H1 (cell line): ENCODE results near the gene BIRC7. TPM values are rescaled to one million over a fixed set of nuclear protein-coding genes. Genes with fewer than 3 reads are reported as not detected.

Source experiments
- CTCF ChIA-PET: fragments of 300-600 bp; sonication (Branson Sonifier 250); formaldehyde crosslinking; loops from one replicate; lab custom pipeline; 2021; ENCODE audit not compliant: partially characterized antibody; lab: Charles Lee
- POLR2A ChIA-PET: fragments of 300-600 bp; sonication (Branson Sonifier 250); formaldehyde crosslinking; loops from one replicate; lab custom pipeline; 2021; ENCODE audit warnings: inconsistent platforms; ENCODE audit not compliant: partially characterized antibody; lab: Charles Lee
- DNase-seq, 2 experiments: peaks; one replicate each; pipeline versions ENCODE4 v3.0.0 to v3.0.0-alpha.2; 2010 to 2022; ENCODE audit warnings: low spot score in 2 of 2, low read depth in 1 of 2, mixed read lengths in 1 of 2
- FAIRE-seq: peaks from 2 replicates; lab custom pipeline; 2011; peaks lifted over from hg19 to GRCh38; lab: Jason Lieb, UNC
- H2AFZ ChIP-seq: 2 replicates; pipeline ENCODE4 v1.8.1; 2012; ENCODE audit warnings: low read length, inconsistent platforms
- H2AK5ac ChIP-seq: 2 replicates; pipeline ENCODE4 v1.6.1; 2013; ENCODE audit warnings: low read depth, low read length
- H2BK120ac ChIP-seq: replicated peaks from 2 replicates; pipeline ENCODE3; 2013; ENCODE audit warnings: low read depth, low read length, inconsistent platforms
- H2BK12ac ChIP-seq: 2 replicates; pipeline ENCODE4 v1.6.1; 2013; ENCODE audit warnings: low read depth, low read length
- H2BK15ac ChIP-seq: 2 replicates; pipeline ENCODE4 v1.6.1; 2013; ENCODE audit warnings: low read length
- H2BK20ac ChIP-seq: 2 replicates; pipeline ENCODE4 v1.6.1; 2013; ENCODE audit warnings: low read length
- H2BK5ac ChIP-seq: 2 replicates; pipeline ENCODE4 v1.6.1; 2013; ENCODE audit warnings: low read depth, low read length
- H3K14ac ChIP-seq: 2 replicates; pipeline ENCODE4 v1.6.1; 2013; ENCODE audit warnings: inconsistent platforms; ENCODE audit not compliant: insufficient read length
- H3K18ac ChIP-seq: 2 replicates; pipeline ENCODE4 v1.6.1; 2013; ENCODE audit warnings: low read length; ENCODE audit errors: extremely low read depth
- H3K23ac ChIP-seq: 2 replicates; pipeline ENCODE4 v1.6.1; 2013; ENCODE audit warnings: inconsistent platforms; ENCODE audit not compliant: insufficient read length
- H3K23me2 ChIP-seq: 2 replicates; pipeline ENCODE4 v1.6.1; 2013; ENCODE audit warnings: low read depth, low read length
- H3K27ac ChIP-seq: 2 replicates; pipeline ENCODE4 v1.6.1; 2011; ENCODE audit warnings: low read depth, low read length, inconsistent platforms
- H3K27me3 ChIP-seq, 4 experiments: replicated peaks in 1 of 4; 1 replicate in 1 of 4; 2 replicates in 3 of 4; pipeline versions ENCODE4 v1.6.1 to v1.8.1; 2011 to 2013; ENCODE audit warnings: low read length in 3 of 4, mild to moderate bottlenecking in 3 of 4, inconsistent platforms in 2 of 4, mixed read lengths in 2 of 4, moderate library complexity in 1 of 4; ENCODE audit not compliant: control insufficient read depth in 3 of 4, insufficient read depth in 3 of 4; ENCODE audit errors: extremely low read depth in 1 of 4
- H3K36me3 ChIP-seq, 4 experiments: 2 replicates each; pipeline versions ENCODE4 v1.6.1 to v1.8.1; 2011 to 2013; ENCODE audit warnings: mild to moderate bottlenecking in 4 of 4, low read length in 3 of 4, moderate library complexity in 2 of 4, control low read depth in 1 of 4, inconsistent platforms in 1 of 4; ENCODE audit not compliant: insufficient read depth in 4 of 4, control insufficient read depth in 2 of 4
- H3K4ac ChIP-seq: replicated peaks from 2 replicates; pipeline ENCODE3; 2013; ENCODE audit warnings: low read length, low read depth, mixed read lengths, inconsistent platforms; ENCODE audit not compliant: insufficient read length
- H3K4me1 ChIP-seq, 4 experiments: replicated peaks in 1 of 4; 1 replicate in 1 of 4; 2 replicates in 3 of 4; pipeline versions ENCODE4 v1.6.1 to v1.8.1; 2011 to 2013; ENCODE audit warnings: low read length in 3 of 4, inconsistent platforms in 2 of 4, mixed read lengths in 1 of 4; ENCODE audit not compliant: insufficient read depth in 4 of 4, control insufficient read depth in 3 of 4
- H3K4me2 ChIP-seq, 2 experiments: 2 replicates each; pipeline versions ENCODE4 v1.6.1 to v1.8.1; 2011 to 2013; ENCODE audit warnings: low read depth in 2 of 2, low read length in 2 of 2, control low read depth in 1 of 2, inconsistent platforms in 1 of 2, mild to moderate bottlenecking in 1 of 2; ENCODE audit not compliant: insufficient read depth in 1 of 2
- H3K4me3 ChIP-seq, 4 experiments: fragments of 200-600, 300-600 bp in 1 of 4; sonication (generic), shearing (Covaris generic), sonication (Bioruptor Twin) in 1 of 4; 2 replicates each; pipeline versions ENCODE4 v1.5.1 to v1.8.1; 2011 to 2016; ENCODE audit warnings: low read length in 4 of 4, low read depth in 3 of 4, control low read depth in 2 of 4, inconsistent platforms in 2 of 4, mild to moderate bottlenecking in 2 of 4, mixed read lengths in 1 of 4, moderate library complexity in 1 of 4; ENCODE audit not compliant: insufficient read depth in 2 of 4; ENCODE audit errors: extremely low read depth in 1 of 4
- H3K56ac ChIP-seq: replicated peaks from 2 replicates; pipeline ENCODE3; 2013; ENCODE audit warnings: low read depth, mild to moderate bottlenecking, mixed read lengths, low read length, inconsistent platforms; ENCODE audit not compliant: insufficient read length
- H3K79me1 ChIP-seq: 2 replicates; pipeline ENCODE4 v1.6.1; 2013; ENCODE audit warnings: low read depth, low read length, control low read depth
- H3K79me2 ChIP-seq, 2 experiments: 2 replicates each; pipeline versions ENCODE4 v1.6.1 to v1.8.1; 2012 to 2013; ENCODE audit warnings: low read length in 2 of 2, mild to moderate bottlenecking in 2 of 2, inconsistent platforms in 1 of 2; ENCODE audit not compliant: insufficient read depth in 2 of 2, control insufficient read depth in 1 of 2
- H3K9ac ChIP-seq, 4 experiments: replicated peaks in 1 of 4; 1 replicate in 1 of 4; 2 replicates in 3 of 4; pipeline versions ENCODE4 v1.6.1 to v1.8.1; 2011 to 2013; ENCODE audit warnings: low read depth in 3 of 4, low read length in 3 of 4, control low read depth in 2 of 4, mild to moderate bottlenecking in 2 of 4, moderate library complexity in 2 of 4, inconsistent platforms in 1 of 4; ENCODE audit errors: extremely low read depth in 1 of 4
- H3K9me3 ChIP-seq, 2 experiments: 2 replicates each; pipeline versions ENCODE4 v1.6.1 to v1.8.1; 2012 to 2013; ENCODE audit warnings: mild to moderate bottlenecking in 2 of 2, moderate library complexity in 2 of 2, control low read depth in 1 of 2, inconsistent platforms in 1 of 2, low read depth in 1 of 2, low read length in 1 of 2, mixed read lengths in 1 of 2; ENCODE audit not compliant: insufficient read depth in 2 of 2
- H4K20me1 ChIP-seq, 2 experiments: replicated peaks in 1 of 2; 2 replicates each; pipeline versions ENCODE3 to v1.8.1; 2011 to 2013; ENCODE audit warnings: inconsistent platforms in 2 of 2, low read length in 2 of 2, mild to moderate bottlenecking in 1 of 2; ENCODE audit not compliant: insufficient read depth in 2 of 2, control insufficient read depth in 1 of 2
- H4K5ac ChIP-seq: 2 replicates; pipeline ENCODE4 v1.6.1; 2013; ENCODE audit warnings: low read length, low read depth, mixed read lengths, inconsistent platforms; ENCODE audit not compliant: insufficient read length
- H4K8ac ChIP-seq: 2 replicates; pipeline ENCODE4 v1.8.0; 2013; ENCODE audit warnings: mild to moderate bottlenecking, moderate library complexity, low read length, inconsistent platforms; ENCODE audit not compliant: insufficient read depth; ENCODE audit errors: extremely low read depth
- H4K91ac ChIP-seq: replicated peaks from 2 replicates; pipeline ENCODE3; 2013; ENCODE audit warnings: low read length, mixed read lengths, inconsistent platforms; ENCODE audit not compliant: insufficient read length
- JUN ChIP-seq: IDR thresholded peaks from 2 replicates; pipeline ENCODE4 v1.6.1; 2011; ENCODE audit warnings: low read depth, mild to moderate bottlenecking, improper control_type of control experiment, low read length
- POU5F1 ChIP-seq: IDR thresholded peaks from 2 replicates; pipeline ENCODE4 v1.6.1; 2011; ENCODE audit warnings: low read depth, mild to moderate bottlenecking, low read length, moderate library complexity
- RFX5 ChIP-seq: IDR thresholded peaks from 2 replicates; pipeline ENCODE4 v1.6.1; 2011; ENCODE audit warnings: low read depth, low read length, improper control_type of control experiment, borderline replicate concordance
- WGBS, 2 experiments: shearing (Covaris generic) in 1 of 2; methylation state at CpG; one replicate each; pipeline versions ENCODE4 v1.1.6 to v1.1.7; 2013 to 2015; ENCODE audit warnings: low lambda C conversion rate in 2 of 2, mixed read lengths in 2 of 2, inconsistent platforms in 1 of 2, low coverage in 1 of 2, missing lambda C conversion rate in 1 of 2; ENCODE audit not compliant: insufficient replicate concordance in 2 of 2, insufficient coverage in 1 of 2, insufficient read length in 1 of 2; ENCODE audit errors: extremely low coverage in 1 of 2, missing lambda C conversion rate in 1 of 2; 5-methylcytosine and 5-hydroxymethylcytosine counted together
- polyA plus RNA-seq, 7 experiments: library from polyadenylated mRNA; depleted of rRNA in 3 of 7; stranded (reverse) in 5 of 7; unstranded in 2 of 7; fragments of >200 nt in 5 of 7; fragments of 200-250 nt in 2 of 7; gene quantifications; 1 replicate in 5 of 7; 2 replicates in 1 of 7; 4 replicates in 1 of 7; pipeline versions ENCODE4 v1.2.1 to v1.2.3, GENCODE V29; 2011 to 2013; ENCODE audit warnings: missing spikeins in 2 of 7, mixed read lengths in 2 of 7
- total RNA-seq: library from RNA; stranded (reverse); fragmentation: NEBNext Ultra II Directional; extraction: Animal tissue kit (Norgen Biotek cat#: 25700); gene quantifications from 2 replicates; pipeline ENCODE4 v1.2.1, GENCODE V29; 2021
- TF ChIP-seq, protein P1 (sequence below): IDR thresholded peaks from 2 replicates; pipeline ENCODE4 v1.6.1; 2011; ENCODE audit warnings: low read length, improper control_type of control experiment

The BIRC7 gene
- total and polyA plus RNA-seq, 2 of the 8 experiments (the other 6 are each of a cell fraction or from before 2014, with no cell fraction given) = 0.11 to 0.41 TPM

DNA sequence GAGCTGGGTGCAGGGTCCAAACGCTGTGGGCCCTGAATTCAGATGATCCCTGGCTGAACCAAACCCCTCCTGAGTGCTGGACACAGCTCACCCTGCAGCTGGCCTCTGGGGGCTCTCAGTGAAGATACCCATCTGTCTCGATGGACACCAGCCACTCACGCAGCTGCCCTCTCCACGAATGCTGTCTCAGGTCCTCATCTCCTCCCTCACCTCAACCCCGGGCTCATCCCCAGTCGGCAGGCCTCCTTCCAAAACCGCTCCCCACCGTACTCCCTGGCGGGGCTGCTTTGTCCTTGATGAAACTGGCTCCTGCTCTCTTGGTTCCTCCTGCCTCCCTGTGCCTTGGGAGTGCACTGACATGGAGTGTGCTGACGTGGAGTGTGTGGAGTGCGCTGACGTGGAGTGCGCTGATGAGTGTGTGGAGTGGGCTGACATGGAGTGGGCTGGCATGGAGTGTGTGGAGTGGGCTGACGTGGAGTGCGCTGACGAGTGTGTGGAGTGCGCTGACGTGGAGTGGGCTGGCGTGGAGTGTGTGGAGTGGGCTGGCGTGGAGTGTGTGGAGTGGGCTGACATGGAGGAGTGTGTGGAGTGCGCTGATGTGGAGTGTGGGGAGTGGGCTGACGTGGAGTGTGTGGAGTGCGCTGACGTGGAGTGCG lies 15.7 kb upstream of the BIRC7 start:
- H4K91ac ChIP-seq = peak overlapping the region; percentile 62
- no peak for DNase-seq
- H3K9ac ChIP-seq = no peak overlapping the region
- H3K14ac ChIP-seq = no peak overlapping the region
- H3K27ac ChIP-seq = no peak overlapping the region
- H3K27me3 ChIP-seq = peaks cover 0 to 3% (median 0%) of the 10 kb centered on the region in 4 experiments; a peak in 2 of 7 replicates
- peak overlapping the region; percentile 75; the same call in 1 of the 2 replicates for H2BK12ac ChIP-seq
- H2BK5ac ChIP-seq = peak overlapping the region; percentile 66; the same call in 1 of the 2 replicates
- no peak overlapping the region for H3K56ac ChIP-seq
- ChIA-PET POLR2A (interaction anchor here (0.7 to 3.6 kb wide), 3 partner anchors 13 to 813 kb away, joined by 3 to 12 read pairs (median 3); partner anchors contain the start of gene NKAIN4), CTCF (interaction anchor here (0.6 to 2.1 kb wide), 9 partner anchors 11 to 142 kb away, joined by 3 to 18 read pairs (median 3); no protein-coding TSS in a partner anchor)
- WGBS, 2 experiments = 84% methylated on average over 25 of the region's 25 CpGs; no CpG with 5 or more reads in 1 of the 2 experiments
- H4K5ac ChIP-seq = no peak overlapping the region
- no peak overlapping the region for H3K4me3 ChIP-seq
- H2AK5ac ChIP-seq = peak overlapping the region; percentile 57; the same call in 1 of the 2 replicates
- no peak overlapping the region; the same call in 1 of the 2 replicates for H2BK20ac ChIP-seq
- H4K8ac ChIP-seq = no peak overlapping the region
- H2AFZ ChIP-seq = no peak overlapping the region
- peaks cover 7% of the 10 kb centered on the region; the same call in 1 of the 2 replicates for H3K23me2 ChIP-seq
- H2BK120ac ChIP-seq = no peak overlapping the region
- no peak overlapping the region for H3K18ac ChIP-seq
- H3K4me1 ChIP-seq = peaks cover 0 to 13% (median 4%) of the 10 kb centered on the region in 4 experiments; a peak in 5 of 7 replicates
- no peaks in the 10 kb centered on the region for H3K36me3 ChIP-seq
- peak overlapping the region; percentile 72; the same call in 1 of the 2 replicates for H2BK15ac ChIP-seq
- FAIRE-seq = no peak
- no peak overlapping the region for H3K23ac ChIP-seq
- no peaks in the 10 kb centered on the region for H3K9me3 ChIP-seq
- peaks cover 1 to 3% of the 10 kb centered on the region in 2 experiments for H4K20me1 ChIP-seq
- H3K4ac ChIP-seq = no peak overlapping the region
- H3K79me2 ChIP-seq = peaks cover 0 to 5% of the 10 kb centered on the region in 2 experiments; a peak in 2 of 4 replicates
- H3K79me1 ChIP-seq = no peaks in the 10 kb centered on the region
- H3K4me2 ChIP-seq = no peak overlapping the region
- TF ChIP-seq POU5F1 = no peak
- no peak for TF ChIP-seq JUN
- TF ChIP-seq, protein P1, sequence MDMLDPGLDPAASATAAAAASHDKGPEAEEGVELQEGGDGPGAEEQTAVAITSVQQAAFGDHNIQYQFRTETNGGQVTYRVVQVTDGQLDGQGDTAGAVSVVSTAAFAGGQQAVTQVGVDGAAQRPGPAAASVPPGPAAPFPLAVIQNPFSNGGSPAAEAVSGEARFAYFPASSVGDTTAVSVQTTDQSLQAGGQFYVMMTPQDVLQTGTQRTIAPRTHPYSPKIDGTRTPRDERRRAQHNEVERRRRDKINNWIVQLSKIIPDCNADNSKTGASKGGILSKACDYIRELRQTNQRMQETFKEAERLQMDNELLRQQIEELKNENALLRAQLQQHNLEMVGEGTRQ = no peak
- TF ChIP-seq RFX5 = no peak
- TF ChIP-seq, all 59 proteins: peak for 0
